Measurements from ENCODE around the gene NYNRIN.

- TF ChIP-seq CTCF (IDR thresholded peaks at IDR 0.05): no peak
- no peak for TF ChIP-seq POLR2A (IDR thresholded peaks at IDR 0.05)
Measured at GRCh38 chr14:24432259-24433131, 33.7 kb downstream of the NYNRIN start.
